GM19438 (cell line): ENCODE results near the gene SFXN3.

Experiments used
- ATAC-seq: cut with Tn5 transposase; IDR thresholded peaks from one replicate; pipeline ENCODE4 v1.9.1; 2021; ENCODE audit warnings: low read depth; ENCODE audit not compliant: unreplicated experiment

The SFXN3 gene

GRCh38 chr10:101031128-101031795, at the start of gene SFXN3, which contains the start of gene PDZD7:
SFXN3 (plus strand) TSS chr10:101031234; CDS start chr10:101034695, 3,461 bp downstream.
PDZD7 (minus strand) TSS chr10:101031129; CDS start chr10:101030219, 910 bp downstream.
- ATAC-seq, result peak; percentile 89

- no peak for ATAC-seq
Measured at GRCh38 chr10:100982916-100983830, 47.9 kb upstream of the SFXN3 start.

GRCh38 chr10:100983868-100984671, 47.0 kb upstream of the SFXN3 start:
- no peak for ATAC-seq

- ATAC-seq, result no peak
Measured at GRCh38 chr10:100984672-100985177, 46.3 kb upstream of the SFXN3 start.

- ATAC-seq, result no peak
Measured at GRCh38 chr10:100985336-100985735, 45.7 kb upstream of the SFXN3 start.

GRCh38 chr10:100986623-100986951, 44.4 kb upstream of the SFXN3 start:
- ATAC-seq, result no peak

- ATAC-seq, result peak; percentile 94
Measured at GRCh38 chr10:100986952-100987684, 43.9 kb upstream of the SFXN3 start, which contains the start of the genes MRPL43 and TWNK. MRPL43 (minus strand) TSS chr10:100987497; CDS start chr10:100987443, 54 bp downstream. TWNK (plus strand) TSS chr10:100987543; CDS start chr10:100988211, 668 bp downstream.

GRCh38 chr10:100987685-100988049, 43.4 kb upstream of the SFXN3 start:
- peak; percentile 18 for ATAC-seq

- ATAC-seq, result no peak
Measured at GRCh38 chr10:100988166-100988565, 42.9 kb upstream of the SFXN3 start.

- no peak for ATAC-seq
Measured at GRCh38 chr10:100989088-100989487, 41.9 kb upstream of the SFXN3 start.

GRCh38 chr10:100993986-100994708, 36.9 kb upstream of the SFXN3 start:
- no peak for ATAC-seq

- no peak for ATAC-seq
Measured at GRCh38 chr10:100995181-100995580, 35.9 kb upstream of the SFXN3 start.

- ATAC-seq, result no peak
Measured at GRCh38 chr10:100996678-100997359, 34.2 kb upstream of the SFXN3 start.

- peak; percentile 26 for ATAC-seq
Measured at GRCh38 chr10:100997360-100998182, 33.5 kb upstream of the SFXN3 start.

GRCh38 chr10:100998183-100998990, 32.6 kb upstream of the SFXN3 start:
- no peak for ATAC-seq

GRCh38 chr10:100998991-100999741, 31.9 kb upstream of the SFXN3 start:
- peak; percentile 47 for ATAC-seq
